ENCODE data around the gene SEC14L3.
"Not testable (repeated sequence)": the region's sequence is repeated elsewhere in the genome, so short reads cannot be mapped to it uniquely, and the experiment has no call there.

SEC14L3 gene

DNA sequence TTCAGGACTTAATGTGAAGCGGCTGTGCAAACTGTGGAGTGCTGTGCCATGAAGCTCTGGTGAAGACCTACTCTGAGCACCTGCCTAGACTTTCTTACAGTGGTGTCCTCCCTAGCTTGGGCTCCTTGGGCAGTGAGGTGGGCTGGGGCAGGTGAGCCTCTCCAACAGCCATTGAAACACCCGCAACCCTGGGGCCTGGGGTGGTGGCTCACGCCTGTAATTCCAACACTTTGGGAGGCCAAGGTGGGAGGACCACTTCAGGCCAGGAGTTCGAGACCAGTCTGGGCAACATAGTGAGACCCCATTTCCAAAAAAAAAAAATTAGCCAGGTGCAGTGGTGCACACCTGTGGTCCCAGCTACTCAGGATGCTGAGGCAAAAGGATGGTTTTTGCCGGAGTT is 14.3 kb upstream of the SEC14L3 start:
- no peak for DNase-seq (ENCODE audit: low read depth in 2 of 2)

DNA sequence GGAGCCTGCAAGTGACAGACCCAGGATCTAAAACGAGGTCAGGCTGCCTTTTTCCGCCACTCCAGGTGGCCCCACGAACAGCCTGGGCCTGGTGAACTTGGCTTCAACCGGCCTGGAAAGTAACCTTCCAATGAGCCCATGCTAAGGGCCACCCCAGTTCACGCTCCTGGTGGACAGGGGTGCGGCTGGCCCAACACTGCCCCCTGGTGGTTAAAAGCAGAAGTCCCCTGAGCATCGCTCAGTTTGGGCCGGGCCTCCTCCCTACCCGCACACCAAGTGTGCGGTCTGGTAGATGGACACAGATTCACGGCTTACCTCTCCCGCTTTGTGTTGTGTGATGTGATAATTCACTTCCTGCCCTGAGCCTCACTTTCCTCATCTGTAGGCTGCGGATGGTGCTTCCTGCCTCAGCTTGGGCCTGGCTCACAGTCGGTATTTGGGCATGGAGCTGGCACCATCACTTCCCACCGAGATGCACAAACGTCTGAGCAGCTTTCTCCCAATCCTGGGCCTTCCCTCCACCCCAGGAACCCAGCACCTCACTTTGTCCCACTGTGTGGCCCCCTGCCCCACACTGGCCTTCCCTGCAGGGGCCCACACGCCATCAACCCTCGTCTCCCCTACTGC is 13.7 kb upstream of the SEC14L3 start:
- DNase-seq (ENCODE audit: low read depth in 2 of 2): peak; percentile 68

DNA sequence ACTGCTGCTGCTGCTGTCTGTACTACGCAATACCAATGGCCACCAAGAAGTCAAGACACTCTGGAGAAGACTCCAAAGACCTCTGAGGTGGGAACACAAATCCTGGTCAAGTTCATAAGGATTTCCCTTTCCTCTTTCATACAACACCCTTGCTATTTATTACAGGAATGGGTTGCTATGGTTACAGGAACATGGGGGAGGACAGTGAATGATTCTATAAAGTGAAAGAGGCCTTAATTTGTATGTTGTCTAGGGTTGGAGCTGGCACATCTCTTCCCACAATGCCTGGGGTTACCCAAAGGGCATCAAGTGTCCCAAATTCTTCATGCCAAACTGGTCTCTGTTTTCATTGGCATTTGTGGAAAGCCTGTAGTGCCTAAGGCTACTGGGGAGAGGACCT is 11.4 kb upstream of the SEC14L3 start:
- no peak for DNase-seq (ENCODE audit: low read depth in 2 of 2)

DNA sequence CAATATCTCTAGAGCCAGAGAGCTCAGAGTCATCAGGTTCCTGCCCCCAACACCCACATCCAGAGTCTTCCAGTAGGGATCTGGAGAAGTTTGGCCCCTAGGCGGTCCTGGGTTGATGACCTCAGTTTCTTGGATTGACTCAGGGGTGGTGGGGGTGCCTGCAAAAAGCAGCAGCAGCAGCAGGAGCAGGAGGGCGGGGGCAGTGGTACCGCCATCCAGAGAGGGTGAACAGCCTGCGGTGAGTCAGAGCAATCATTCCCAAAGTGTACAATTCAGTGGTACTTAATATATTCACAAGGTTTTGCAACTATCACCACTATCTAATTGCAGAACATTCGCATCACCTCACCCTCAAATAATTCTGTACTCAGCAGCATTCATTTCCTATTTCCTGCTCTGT is 9.9 kb upstream of the SEC14L3 start:
- DNase-seq (ENCODE audit: low read depth in 2 of 2): no peak

DNA sequence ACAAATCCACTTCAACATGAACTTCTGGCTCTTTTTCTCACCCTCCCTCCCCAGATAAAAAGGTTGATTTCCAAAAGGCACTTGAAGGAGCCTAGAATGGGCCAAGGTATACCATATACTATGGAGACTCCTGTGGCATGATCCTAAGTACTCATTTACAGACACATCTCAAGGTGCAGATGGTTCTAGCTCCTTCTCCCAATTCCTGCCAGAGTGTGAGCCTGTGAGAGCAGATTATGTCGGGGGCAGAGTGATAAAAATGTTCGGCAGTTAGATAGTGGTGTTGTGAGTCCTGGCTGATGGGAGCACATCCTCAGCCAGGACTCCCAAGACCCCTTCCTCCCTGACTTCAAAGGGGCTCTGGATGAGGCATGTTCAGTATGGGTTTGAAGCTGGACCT is 8.2 kb upstream of the SEC14L3 start:
- DNase-seq (ENCODE audit: low read depth in 2 of 2): no peak

DNA sequence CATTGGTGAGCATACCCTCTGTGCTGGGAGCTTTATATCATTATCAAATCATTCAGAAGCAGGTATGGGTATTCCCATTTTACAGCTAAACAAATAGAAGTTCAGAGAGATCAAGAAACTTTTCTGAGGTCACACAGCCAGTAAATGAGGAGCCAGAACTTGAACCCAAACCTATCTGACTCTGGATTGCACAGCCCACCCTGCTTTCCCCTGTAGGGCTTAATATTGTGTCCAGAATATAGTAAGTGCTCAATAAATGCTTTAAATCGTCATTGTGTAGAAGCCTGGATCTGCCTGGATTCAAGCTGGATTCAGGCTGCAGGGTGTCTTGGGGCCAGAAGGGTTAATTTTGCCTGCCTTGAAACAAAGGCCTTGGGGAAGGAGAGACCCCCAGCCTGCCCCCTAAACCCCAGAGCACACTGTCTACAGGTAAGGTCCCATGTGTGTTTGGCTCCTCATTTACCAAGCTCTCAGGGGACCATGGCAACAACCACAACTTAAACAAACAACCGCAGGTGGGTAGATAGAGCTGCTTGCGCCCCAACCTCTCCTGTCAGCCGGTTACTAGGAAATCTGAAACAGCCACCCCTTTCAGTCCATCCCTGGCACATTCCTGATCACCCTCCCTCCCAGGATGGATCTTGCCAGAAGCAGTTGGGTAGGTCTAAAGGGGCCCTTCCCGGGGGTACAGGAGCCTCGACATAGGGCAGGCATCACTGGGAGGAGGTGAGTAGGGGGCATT is 3.0 kb upstream of the SEC14L3 start:
- DNase-seq (ENCODE audit: low read depth in 2 of 2): no peak

DNA sequence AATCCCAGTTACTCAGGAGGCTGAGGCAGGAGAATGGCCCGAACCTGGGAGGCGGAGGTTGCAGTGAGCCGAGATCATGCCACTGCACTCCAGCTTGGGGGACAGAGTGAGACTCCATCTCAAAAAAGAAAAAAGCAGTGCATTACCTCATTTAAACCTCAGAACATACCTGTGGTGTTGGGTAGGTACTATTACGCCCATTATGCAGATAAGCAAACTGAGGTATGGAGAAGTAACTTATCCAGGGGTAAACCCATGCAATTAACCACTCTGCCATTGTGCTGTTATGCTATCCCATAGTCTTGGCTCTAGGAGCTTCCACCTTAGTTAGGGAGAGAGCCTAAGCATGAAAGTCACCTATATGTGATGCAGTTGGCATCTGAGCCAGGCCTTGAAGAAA is 2.3 kb upstream of the SEC14L3 start:
- DNase-seq (ENCODE audit: low read depth in 2 of 2): no peak

DNA sequence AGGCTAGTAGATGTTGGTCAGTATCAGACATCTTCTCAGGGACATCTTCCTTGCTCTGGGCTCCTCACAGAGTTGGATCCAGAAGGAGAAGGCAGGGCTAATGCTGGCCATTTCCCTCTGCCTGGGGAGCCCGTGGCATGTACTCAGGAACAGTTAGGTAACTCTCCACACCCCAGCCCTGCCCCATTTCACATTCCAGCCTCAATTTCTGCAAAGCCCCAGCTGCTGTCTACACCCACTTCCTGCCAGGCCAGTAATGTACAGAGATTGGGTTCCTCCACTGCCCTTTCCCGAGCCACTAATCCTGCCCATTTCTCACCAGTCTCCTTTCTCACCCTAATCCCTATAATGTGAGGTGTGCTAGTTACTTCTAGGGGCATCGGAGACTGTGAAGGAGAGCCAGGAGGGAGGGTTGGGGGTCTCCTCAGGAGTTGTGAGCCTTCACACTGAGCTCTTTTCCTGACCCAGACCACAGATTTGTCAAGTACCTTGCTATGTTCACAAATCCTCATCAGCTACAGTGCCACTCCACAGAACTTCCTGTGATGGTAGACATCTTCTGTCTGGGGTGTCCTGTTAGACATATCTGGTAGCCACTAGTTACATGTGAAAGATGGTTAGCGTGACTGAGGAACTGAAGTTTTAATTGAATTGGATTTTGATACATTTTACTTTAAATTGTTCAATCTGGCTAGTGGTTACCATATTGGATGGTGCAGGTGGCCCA is 1.3 kb upstream of the SEC14L3 start:
- no peak for DNase-seq (ENCODE audit: low read depth in 2 of 2)

DNA sequence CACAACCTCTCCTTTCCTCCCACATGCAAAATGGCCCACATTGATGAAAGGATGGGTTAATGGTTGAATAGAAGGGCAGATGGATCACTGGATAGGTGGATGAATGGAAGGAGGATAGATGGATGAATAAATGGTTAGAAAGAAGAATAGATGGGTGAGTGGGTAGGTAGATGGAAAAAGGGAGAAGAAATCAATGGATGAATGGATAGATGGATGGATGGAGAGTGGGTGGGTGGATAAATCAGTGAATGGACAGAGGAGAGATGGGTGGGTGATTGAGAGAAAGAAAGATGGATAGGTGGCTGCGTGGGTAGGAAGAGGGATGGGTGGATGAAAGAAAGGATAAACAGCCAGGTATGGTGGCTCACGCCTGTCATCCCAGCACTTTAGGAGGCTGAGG is 1.2 kb downstream of the SEC14L3 start:
- no peak for DNase-seq (ENCODE audit: low read depth in 2 of 2)

DNA sequence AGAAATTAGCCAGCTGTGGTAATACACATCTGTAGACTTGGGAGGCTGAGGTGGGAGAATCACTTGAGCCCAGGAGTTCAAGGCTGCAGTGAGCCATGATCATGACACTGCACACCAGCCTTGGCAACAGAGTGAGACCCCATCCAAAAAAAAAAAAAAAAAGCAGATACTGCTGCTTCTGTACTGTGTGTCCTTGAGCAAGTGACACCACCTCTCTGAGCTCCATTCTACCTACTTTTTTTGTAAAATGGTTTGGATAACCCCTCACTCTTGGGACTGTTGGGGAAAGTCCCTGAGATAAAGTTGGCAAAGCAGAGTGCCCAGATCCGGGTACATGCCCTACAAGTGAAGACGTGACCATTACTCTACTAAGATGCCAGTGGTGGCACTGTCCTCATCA is 2.7 kb downstream of the SEC14L3 start:
- DNase-seq (ENCODE audit: low read depth in 2 of 2): no peak

DNA sequence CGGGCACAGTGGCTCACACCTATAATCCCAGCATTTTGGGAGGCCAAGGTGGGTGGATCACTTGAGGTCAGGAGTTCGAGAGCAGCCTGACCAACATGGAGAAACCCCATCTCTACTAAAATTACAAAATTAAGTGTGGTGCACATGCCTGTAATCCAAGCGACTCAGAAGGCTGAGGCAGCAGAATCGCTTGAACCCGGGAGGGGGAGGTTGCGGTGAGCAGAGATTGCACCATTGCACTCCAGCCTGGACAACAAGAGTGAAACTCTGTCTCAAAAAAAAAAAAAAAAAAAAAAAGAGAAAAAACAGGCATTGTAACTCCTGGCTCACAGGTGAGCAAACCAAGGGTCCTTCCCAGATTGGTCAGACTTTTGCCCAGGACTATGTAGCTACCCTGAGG is 11.3 kb downstream of the SEC14L3 start:
- not testable (repeated sequence) for DNase-seq (ENCODE audit: low read depth in 2 of 2)

DNA sequence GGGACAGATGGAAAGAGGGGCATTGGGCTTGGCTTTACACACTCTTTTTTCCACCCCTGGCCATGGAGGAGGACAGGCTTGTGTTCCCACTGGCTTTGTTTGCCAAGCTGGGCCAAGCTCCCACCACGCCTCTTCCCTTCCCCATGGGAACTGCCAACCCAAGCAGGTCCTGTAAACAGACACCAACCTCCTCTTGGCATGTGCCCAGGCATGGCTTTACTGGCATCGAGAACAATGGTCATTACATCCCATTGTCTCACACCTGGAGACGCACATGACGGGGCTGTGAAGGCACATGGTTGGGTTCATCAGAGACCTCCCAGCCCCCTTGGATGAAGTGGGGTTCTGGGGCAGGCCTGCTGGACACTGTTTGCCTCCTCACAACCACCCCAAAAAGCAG is 11.7 kb downstream of the SEC14L3 start:
- no peak for DNase-seq (ENCODE audit: low read depth in 2 of 2)

DNA sequence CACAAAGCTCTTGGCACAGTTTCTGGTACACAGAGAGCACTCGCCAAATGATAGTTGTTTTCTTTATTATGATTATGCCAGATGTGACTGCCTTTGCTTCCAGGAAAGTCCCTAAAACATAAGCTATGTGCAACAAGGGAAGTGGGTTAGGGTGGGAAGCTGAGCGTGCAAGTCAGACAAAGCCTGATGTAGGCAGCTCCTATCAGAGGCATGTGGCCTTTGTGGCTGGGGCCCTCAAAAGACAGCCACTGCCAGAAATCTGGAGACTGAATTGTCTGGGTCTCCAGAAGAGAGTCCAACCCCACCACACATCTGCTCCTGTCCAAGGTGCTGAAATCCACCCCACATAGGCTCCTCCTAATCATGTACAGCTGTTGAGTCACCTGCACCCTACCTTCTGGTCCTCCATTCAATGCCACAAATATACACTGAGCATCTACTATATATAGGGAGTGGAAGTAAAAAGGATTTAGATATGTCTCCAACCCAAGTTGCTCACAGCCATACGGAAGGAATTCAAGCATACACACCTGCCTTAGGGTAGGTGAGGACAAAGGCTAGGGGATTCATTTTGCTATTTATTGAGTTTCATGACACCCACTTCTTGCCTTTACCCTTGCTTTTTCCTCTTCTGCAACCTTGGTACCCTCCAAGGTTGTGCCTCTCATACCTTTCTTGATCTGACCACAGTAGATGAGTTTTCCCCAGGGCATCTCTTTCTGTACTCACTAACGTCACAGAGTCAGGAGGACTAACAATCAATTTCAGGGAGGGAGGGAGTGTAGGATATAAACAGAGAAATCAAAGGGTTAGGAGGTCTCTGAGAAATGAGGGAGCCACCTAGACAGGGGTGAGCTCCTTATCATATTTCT is 12.4 kb downstream of the SEC14L3 start:
- no peak for DNase-seq (ENCODE audit: low read depth in 2 of 2)

DNA sequence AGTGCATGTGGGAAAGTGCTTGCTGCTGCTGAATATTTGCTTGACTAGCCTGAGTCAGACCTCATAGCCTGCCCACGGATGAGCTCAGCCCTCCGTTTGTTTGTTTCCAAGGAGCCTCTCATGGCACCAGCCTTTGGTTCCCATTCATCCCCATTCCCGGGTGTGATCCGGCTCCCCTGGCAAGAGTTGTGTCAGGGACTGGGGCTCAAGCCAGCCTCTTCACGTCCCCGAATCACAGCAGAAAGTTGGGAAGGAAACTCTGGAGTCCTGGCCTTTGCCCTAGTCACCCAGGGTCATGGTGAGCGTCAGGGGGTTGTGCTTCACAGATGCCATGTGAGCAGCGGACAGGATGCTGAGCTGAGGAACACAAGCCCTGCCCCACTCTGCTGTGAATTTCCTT is 13.8 kb downstream of the SEC14L3 start:
- no peak for DNase-seq (ENCODE audit: low read depth in 2 of 2)

DNA sequence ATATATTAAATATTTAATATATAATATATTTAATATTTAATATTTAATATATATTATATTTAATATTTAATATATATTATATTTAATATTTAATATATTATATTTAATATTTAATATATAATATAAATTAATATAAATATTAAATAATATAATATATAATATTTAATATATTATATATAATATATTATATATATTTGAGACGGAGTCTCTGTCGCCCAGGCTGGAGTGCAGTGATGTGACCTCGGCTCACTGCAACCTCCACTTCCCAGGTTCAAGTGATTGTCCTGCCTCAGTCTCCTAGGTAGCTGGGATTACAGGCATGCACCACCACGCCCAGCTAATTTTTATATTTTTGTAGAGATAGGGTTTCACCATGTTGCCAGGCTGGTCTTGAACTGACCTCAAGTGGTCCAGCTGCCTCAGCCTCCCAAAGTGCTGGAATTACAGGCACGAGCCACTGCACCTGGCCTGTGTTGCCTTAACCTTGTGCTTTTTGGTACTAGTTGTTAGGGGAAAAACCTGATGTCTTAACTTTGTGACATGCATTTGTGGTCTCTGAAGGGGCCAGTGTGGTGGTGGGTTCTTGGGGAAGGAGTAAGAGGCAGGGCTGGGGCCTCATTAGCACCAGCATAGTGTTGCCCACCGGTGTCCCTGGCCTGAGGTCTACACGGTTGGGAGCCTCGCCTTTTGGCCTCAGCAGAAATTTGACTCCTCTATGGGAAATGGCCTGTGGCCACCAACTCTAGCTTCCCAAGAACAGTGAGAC is 16.6 kb downstream of the SEC14L3 start:
- DNase-seq (ENCODE audit: low read depth in 2 of 2): no peak

DNA sequence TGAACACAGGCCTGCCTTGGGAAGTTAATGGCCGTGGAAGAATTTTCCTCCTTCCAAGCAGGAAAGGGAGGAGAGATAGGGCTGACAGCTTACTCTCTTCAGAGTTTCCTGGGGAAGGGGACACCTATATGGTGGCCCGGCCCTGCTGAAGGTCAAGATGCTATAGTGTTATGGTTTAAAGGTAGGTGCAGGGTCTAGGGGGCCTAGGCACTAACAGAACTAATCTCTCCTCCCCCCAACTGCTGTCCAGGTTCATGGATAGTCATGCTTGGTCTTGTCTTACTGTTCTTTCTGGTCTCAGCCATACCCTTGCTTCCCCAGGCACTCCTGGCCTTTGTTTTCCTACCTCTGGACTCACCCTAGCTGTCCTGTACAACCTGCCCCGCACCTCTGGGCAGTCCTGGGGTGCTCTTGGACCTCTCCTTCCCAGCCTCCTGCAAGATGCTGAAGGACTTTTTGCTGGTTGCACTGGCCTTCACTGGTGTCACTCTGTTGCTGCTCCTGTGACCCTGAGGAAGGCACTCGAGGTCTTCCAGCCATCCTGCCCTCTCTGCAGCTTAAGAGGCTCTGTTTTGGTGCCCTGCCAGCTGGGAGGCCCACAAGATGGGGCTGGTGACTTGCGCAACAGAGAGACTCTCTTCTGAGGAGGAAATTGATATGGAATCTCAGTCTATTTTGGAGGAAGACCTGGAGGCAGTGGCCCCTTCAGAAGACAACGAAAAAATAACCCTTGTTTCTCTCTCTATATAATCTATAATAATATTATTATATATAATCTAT is 17.9 kb downstream of the SEC14L3 start:
- no peak for DNase-seq (ENCODE audit: low read depth in 2 of 2)

DNA sequence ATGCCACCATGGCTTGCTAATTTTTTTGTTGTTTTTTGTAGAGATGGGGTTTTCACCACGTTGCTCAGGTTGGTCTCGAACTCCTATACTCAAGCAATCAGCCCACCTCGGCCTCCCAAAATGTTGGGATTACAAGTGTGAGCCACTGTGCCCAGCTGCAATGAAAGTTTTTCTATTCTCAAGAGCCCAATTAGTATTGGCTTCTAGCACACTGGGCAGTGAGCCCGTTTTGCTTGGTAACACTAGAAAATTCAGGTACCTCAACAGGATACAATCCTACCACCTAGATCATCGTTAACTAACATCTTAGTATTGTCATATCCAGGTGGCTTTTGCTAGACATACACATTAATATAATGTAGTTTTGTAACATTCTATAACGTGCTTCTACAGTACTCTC is 19.0 kb downstream of the SEC14L3 start:
- no peak for DNase-seq (ENCODE audit: low read depth in 2 of 2)

DNA sequence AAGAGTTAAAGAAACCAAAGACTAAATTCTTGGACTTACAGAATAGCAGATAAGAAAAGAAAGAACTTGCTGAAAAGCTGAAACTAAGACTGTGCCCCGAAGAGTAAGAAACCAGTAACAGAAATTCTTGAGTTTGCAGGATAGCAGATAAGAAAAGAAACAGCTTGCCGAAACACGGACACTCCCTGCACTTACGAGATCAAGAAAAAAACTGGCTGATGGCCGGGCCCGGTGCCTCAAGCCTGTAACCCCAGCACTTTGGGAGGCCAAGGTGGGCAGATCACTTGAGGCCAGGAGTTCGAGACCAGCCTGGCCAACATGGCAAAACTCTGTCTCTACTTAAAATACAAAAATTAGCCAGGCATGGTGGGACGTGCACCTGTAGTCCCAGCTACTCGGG is 20.3 kb downstream of the SEC14L3 start:
- not testable (repeated sequence) for DNase-seq (ENCODE audit: low read depth in 2 of 2)

DNA sequence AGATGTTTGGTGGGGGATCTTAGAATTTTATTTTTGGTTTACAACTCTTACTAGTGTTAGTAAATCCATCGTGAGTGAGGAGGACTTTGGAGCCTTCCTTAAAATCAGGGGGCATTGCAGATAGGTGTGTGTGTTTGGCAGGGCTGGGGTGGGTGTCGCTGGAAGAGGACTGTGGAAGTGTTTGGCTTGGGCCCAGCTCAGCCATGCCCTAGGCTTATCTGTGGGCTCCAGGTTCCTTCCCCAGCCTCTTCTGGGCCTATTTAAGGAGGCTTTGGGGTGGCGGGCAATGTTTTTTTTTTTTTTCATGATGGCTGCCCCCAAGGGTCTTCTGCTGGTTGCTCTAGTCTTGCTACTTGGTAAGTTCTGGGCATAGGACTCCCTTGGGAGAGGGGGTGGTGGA is 24.2 kb downstream of the SEC14L3 start:
- no peak for DNase-seq (ENCODE audit: low read depth in 2 of 2)

DNA sequence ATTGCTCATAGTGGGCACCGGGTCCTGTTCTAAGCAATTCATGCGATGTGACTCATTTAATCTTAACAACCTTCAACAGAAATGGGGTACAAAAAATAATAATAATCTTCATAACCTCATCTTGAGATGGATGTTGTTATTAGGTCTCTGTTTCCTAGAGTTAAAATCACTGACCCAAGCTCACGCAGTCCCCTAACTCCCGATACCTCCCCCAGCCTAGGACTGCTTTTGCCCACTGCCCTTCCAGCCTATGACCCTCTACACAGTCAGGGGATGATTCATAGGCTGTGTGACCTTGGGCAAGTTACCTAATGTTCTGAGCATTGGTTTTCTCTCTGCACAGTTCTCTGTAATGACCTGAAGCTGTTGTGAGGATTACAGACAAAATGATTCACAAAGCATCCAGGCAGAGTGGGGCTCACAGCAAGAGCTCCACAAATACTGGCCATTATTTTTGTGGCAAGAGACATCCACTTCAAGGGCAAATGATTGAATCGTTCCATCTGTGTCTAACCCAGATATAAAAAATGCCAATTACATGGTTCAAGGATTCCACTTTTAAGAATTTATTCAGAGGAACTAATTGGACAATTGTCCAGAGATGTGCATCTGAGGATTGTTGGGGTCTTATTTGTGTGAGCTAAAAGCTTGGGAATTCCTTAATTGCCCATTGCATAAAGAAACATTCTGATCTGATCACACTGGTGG is 26.2 kb downstream of the SEC14L3 start:
- DNase-seq (ENCODE audit: low read depth in 2 of 2): no peak
